Effector memory CD8-positive, alpha-beta T cell (primary cell): ENCODE measurements around the gene NDFIP2.
A peak's percentile ranks its signal among the peaks of the same experiment; 100 is the strongest.

ENCODE experiments used
- ATAC-seq: fragments of 150-1000 bp; cut with Tn5 transposase; replicated peaks from 2 replicates; pipeline ENCODE4 v1.10.0; 2021; ENCODE audit warnings: mild to moderate bottlenecking, moderate library complexity
- DNase-seq, 3 experiments: peaks; one replicate each; pipeline ENCODE4 v3.0.0; 2021
- H3K27ac Mint-ChIP-seq, 2 donors: one replicate each; pipeline ENCODE4 v1.8.0; 2022; ENCODE audit warnings: mild to moderate bottlenecking in 2 of 2, mixed read lengths in 2 of 2, moderate library complexity in 2 of 2
- H3K27me3 Mint-ChIP-seq, 2 donors: one replicate each; pipeline ENCODE4 v1.8.0; 2022; ENCODE audit warnings: mixed read lengths in 2 of 2
- H3K36me3 Mint-ChIP-seq: one replicate; pipeline ENCODE4 v1.8.0; 2022; ENCODE audit warnings: mild to moderate bottlenecking, moderate library complexity, mixed read lengths; ENCODE audit not compliant: insufficient read depth
- H3K4me1 Mint-ChIP-seq, 2 donors: one replicate each; pipeline ENCODE4 v1.8.0; 2022; ENCODE audit warnings: low read depth in 2 of 2, mixed read lengths in 2 of 2
- H3K4me3 Mint-ChIP-seq, 2 donors: one replicate each; pipeline ENCODE4 v1.8.0; 2022; ENCODE audit warnings: mild to moderate bottlenecking in 2 of 2, mixed read lengths in 2 of 2, moderate library complexity in 2 of 2
- H3K9me3 Mint-ChIP-seq, 2 donors: one replicate each; pipeline ENCODE4 v1.8.0; 2022; ENCODE audit warnings: mixed read lengths in 2 of 2

The NDFIP2 gene

GRCh38 chr13:79491715-79492114 is 10.8 kb downstream of the NDFIP2 start:
- H3K36me3 Mint-ChIP-seq = no peaks in the 10 kb centered on the region
- DNase-seq (no peak), ATAC-seq (no peak)
- H3K4me3 Mint-ChIP-seq = no peak overlapping the region
- peaks cover 0 to 43% of the 10 kb centered on the region in 2 donors for H3K4me1 Mint-ChIP-seq
- no peak overlapping the region for H3K27ac Mint-ChIP-seq
- peaks cover 0 to 5% of the 10 kb centered on the region in 2 donors for H3K27me3 Mint-ChIP-seq
- H3K9me3 Mint-ChIP-seq = peaks cover 0 to 4% of the 10 kb centered on the region in 2 donors

GRCh38 chr13:79492313-79492798 is 11.4 kb downstream of the NDFIP2 start:
- Mint-ChIP-seq H3K4me1 (peaks cover 0 to 43% of the 10 kb centered on the region in 2 donors), H3K27me3 (peaks cover 0 to 6% of the 10 kb centered on the region in 2 donors), H3K36me3 (no peaks in the 10 kb centered on the region), H3K27ac (no peak overlapping the region), H3K9me3 (peaks cover 0 to 4% of the 10 kb centered on the region in 2 donors), H3K4me3 (no peak overlapping the region)
- ATAC-seq (no peak), DNase-seq (no peak)

DNA sequence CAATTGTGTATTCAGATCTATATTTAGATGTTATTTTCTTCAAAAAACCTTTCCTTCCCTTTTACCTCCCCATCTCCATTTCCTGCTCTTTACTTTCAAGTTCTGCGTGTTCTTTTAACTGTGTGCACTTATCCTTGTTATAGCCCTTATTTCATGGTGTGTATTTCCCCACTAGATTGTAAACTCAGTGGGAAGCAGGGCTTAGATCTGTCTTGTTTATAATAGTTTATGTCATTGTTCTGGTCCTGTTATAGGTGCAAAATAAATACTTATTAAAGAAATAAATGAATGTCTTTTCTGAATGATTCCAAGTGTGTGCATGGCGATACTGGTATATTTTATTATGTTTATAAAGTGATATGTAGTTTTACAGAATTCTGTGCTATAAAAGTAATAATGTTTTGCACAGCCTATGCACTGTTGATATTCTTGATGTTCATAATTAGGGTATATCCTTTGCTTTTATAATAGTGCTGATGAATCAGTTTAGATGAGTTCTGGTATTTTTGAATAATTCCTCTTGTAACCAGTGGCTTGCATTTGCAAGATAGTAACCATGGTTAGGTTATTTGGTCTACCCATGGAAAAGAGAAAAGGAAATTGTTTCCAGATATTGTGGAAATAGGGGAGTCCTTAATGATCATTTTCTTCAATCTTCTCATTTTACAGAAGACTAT is 12.1 kb downstream of the NDFIP2 start:
- no peak for ATAC-seq
- Mint-ChIP-seq H3K9me3 (peaks cover 0 to 4% of the 10 kb centered on the region in 2 donors), H3K27me3 (peaks cover 0 to 12% of the 10 kb centered on the region in 2 donors), H3K4me3 (no peak overlapping the region), H3K36me3 (no peaks in the 10 kb centered on the region), H3K27ac (no peak overlapping the region), H3K4me1 (peaks cover 0 to 49% of the 10 kb centered on the region in 2 donors)
- DNase-seq = no peak

GRCh38 chr13:79496188-79496587 is 15.2 kb downstream of the NDFIP2 start:
- H3K36me3 Mint-ChIP-seq = no peaks in the 10 kb centered on the region
- no peak overlapping the region for H3K4me3 Mint-ChIP-seq
- no peaks in the 10 kb centered on the region for H3K9me3 Mint-ChIP-seq
- peaks cover 0 to 12% of the 10 kb centered on the region in 2 donors for H3K27me3 Mint-ChIP-seq
- ATAC-seq = no peak
- H3K4me1 Mint-ChIP-seq = peaks cover 5 to 45% of the 10 kb centered on the region in 2 donors
- no peak for DNase-seq
- H3K27ac Mint-ChIP-seq = no peak overlapping the region

DNA sequence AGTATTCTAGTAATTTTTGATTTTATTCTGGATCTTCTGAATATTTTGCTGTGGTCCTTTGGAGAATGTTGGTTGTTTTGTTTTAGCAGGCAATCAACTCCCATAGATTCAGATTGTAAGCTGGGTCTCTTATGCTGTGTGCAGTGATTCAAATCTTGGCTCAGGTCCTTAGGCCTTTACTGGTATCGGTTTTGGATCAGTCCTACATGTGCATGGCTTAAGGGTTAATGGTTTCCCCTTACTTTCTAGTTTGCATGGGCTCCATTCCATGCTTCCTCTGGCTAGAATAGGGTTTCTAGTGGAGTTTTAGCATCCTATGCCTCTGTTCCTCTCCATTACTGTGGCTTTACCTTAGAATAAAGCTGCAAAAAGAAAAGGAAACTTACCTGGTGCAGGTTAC is 16.1 kb downstream of the NDFIP2 start:
- no peaks in the 10 kb centered on the region for H3K9me3 Mint-ChIP-seq
- H3K27me3 Mint-ChIP-seq = peaks cover 0 to 12% of the 10 kb centered on the region in 2 donors
- DNase-seq (no peak), ATAC-seq (no peak)
- H3K27ac Mint-ChIP-seq = no peak overlapping the region
- no peak overlapping the region for H3K4me3 Mint-ChIP-seq
- H3K36me3 Mint-ChIP-seq = no peaks in the 10 kb centered on the region
- peaks cover 6 to 42% of the 10 kb centered on the region in 2 donors for H3K4me1 Mint-ChIP-seq

DNA sequence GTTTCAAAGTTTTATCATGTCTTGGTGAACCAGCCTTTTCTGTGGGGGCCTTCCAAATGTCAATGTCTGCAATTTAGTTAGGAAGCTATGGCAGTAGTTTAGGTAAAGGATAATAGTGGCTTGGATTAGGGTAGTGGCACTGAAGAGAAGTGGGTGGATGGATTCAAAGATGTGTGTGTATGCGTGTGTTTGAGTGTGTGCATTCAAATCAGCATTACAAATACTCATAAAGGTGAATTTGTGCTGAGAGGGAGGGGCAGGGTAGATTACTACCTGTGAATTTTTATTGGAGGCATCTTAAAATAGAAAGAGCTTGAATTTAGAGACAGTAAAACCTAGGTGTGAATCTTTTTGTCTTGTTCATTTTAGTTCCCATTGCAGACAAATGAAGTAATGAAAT is 16.9 kb downstream of the NDFIP2 start:
- Mint-ChIP-seq H3K4me3 (no peak overlapping the region), H3K27me3 (peaks cover 0 to 12% of the 10 kb centered on the region in 2 donors), H3K36me3 (no peaks in the 10 kb centered on the region), H3K4me1 (peaks cover 6 to 37% of the 10 kb centered on the region in 2 donors), H3K27ac (no peak overlapping the region), H3K9me3 (no peaks in the 10 kb centered on the region)
- ATAC-seq (no peak), DNase-seq (no peak)

DNA sequence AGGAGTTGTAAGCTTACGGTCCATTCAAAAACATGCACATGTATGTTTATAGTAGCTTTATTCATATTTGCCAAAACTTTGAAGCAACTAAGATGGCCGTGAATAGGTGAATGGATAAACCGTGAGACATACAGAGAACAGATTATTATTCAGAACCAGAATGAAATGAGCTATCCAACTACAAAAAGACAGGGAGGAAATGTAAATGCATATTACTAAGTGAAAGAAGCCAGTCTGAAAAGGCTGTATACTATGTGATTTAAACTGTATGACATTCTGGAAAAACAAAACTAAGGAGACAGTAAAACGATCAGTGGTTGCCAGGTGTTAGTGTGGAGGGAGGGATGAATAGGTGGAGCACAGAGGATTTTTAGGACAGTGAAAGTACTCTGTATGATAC is 19.9 kb downstream of the NDFIP2 start:
- Mint-ChIP-seq H3K36me3 (no peaks in the 10 kb centered on the region), H3K9me3 (no peaks in the 10 kb centered on the region), H3K4me3 (no peak overlapping the region), H3K27ac (no peak overlapping the region), H3K4me1 (peaks cover 13 to 34% of the 10 kb centered on the region in 2 donors), H3K27me3 (peaks cover 0 to 7% of the 10 kb centered on the region in 2 donors)
- no peak for DNase-seq
- ATAC-seq = no peak

DNA sequence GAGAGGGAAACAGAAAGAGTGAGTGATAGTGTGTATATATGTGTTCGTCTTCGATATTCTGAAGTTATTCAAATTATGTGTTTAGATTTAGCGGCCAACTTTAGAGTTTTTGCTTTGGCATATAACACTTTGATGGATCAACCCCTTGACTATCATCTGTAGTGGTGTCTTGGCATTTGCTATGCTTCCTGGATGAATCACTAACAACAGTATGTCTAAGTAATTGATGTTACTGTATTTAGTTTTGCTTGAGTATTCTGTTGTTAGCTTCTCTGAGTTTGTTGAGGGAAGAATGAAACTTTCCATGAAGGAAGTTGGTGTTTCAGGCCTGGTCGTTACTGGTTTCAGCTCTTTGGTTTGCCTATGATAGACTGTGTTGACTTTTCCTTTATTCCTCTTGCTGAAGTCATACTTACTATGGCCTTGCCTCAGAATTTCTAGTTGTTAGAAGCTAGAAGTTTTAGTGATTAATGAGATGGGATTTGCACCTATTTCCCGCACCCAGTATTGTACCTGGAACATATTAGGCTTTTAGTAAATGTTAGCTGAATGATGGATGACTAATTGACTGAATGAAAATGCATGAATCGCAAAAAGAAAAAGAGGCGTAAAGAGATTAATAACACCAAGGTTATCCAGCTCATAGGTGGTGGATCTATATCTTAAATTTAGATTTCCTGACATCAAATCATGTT is 20.7 kb downstream of the NDFIP2 start:
- Mint-ChIP-seq H3K4me3 (no peak overlapping the region), H3K4me1 (peaks cover 13 to 34% of the 10 kb centered on the region in 2 donors), H3K27me3 (peaks cover 0 to 7% of the 10 kb centered on the region in 2 donors), H3K9me3 (no peaks in the 10 kb centered on the region), H3K27ac (no peak overlapping the region), H3K36me3 (no peaks in the 10 kb centered on the region)
- DNase-seq (no peak), ATAC-seq (no peak)

- Mint-ChIP-seq H3K27me3 (no peaks in the 10 kb centered on the region), H3K36me3 (no peaks in the 10 kb centered on the region), H3K9me3 (no peaks in the 10 kb centered on the region), H3K4me3 (no peak overlapping the region), H3K27ac (peak overlapping the region in 1 of 2 donors; percentile 15), H3K4me1 (peaks cover 13 to 28% of the 10 kb centered on the region in 2 donors)
- ATAC-seq (no peak), DNase-seq (no peak)
These were observed 22.0 kb downstream of the NDFIP2 start for GRCh38 chr13:79502859-79503468.

- Mint-ChIP-seq H3K27ac (peak overlapping the region in 1 of 2 donors; percentile 15), H3K9me3 (no peaks in the 10 kb centered on the region), H3K36me3 (no peaks in the 10 kb centered on the region), H3K27me3 (no peaks in the 10 kb centered on the region), H3K4me3 (no peak overlapping the region), H3K4me1 (peaks cover 13 to 28% of the 10 kb centered on the region in 2 donors)
- ATAC-seq (no peak), DNase-seq (no peak)
These were observed 22.6 kb downstream of the NDFIP2 start for GRCh38 chr13:79503473-79504017.

DNA sequence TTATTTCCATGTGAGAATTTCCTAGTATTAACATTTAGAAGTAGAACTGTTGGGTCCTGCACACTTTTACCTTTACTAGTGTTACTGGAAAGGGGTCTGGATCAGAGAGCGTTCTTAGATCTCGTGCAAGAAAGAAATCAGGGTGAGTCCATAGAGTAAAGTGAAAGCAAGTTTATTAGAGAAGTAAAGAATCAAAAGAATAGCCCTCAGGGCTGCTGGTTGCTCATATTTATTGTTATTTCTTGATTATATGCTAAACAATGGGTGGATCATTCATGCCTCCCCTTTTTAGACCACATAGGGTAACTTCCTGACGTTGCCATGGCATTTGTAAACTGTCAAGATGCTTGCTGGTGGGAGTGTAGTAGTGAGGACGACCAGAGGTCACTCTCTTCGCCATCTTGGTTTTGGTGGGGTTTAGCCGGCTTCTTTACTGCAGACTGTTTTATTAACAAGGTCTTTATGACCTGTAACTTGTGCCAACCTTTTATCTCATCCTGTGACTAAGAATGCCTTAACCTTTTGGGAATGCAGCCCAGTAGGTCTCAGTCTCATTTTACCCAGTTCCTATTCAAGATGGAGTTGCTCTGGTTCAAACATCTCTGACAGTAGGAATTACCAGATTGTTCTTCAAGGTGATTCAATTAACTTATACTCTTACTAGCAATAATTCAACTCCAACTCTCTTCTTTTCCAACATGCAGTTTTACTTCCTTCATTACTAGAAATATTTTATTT is 27.4 kb downstream of the NDFIP2 start:
- no peaks in the 10 kb centered on the region for H3K27me3 Mint-ChIP-seq
- ATAC-seq = no peak
- H3K9me3 Mint-ChIP-seq = no peaks in the 10 kb centered on the region
- H3K4me3 Mint-ChIP-seq = no peak overlapping the region
- no peak overlapping the region for H3K27ac Mint-ChIP-seq
- DNase-seq = no peak
- H3K4me1 Mint-ChIP-seq = peaks cover 4 to 5% of the 10 kb centered on the region in 2 donors
- H3K36me3 Mint-ChIP-seq = no peaks in the 10 kb centered on the region

DNA sequence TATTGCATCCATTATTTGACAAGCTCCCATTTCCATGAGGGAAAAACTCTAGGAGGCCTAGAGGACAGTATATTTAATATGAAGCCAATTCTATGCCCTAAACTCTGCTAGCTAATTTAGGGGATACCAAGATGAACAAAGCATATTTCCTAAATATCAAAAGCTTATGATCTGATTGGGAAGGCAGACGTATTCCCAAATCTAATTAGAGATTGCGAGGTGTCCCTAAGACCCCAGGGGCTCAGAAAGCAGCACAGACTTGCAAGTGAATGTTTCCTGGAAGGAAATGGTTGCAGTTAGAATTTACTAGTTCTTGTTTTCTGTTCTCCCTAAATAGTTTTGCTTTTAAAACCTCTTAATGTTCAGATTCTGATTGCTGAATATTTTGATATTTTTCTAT is 30.7 kb downstream of the NDFIP2 start:
- Mint-ChIP-seq H3K27ac (no peak overlapping the region), H3K36me3 (no peaks in the 10 kb centered on the region), H3K4me3 (no peak overlapping the region), H3K9me3 (no peaks in the 10 kb centered on the region), H3K27me3 (no peaks in the 10 kb centered on the region), H3K4me1 (peaks cover 0 to 1% of the 10 kb centered on the region in 2 donors)
- ATAC-seq = no peak
- no peak for DNase-seq

GRCh38 chr13:79512950-79513349 is 32.0 kb downstream of the NDFIP2 start:
- no peak for ATAC-seq
- H3K4me1 Mint-ChIP-seq = peaks cover 0 to 1% of the 10 kb centered on the region in 2 donors
- H3K27ac Mint-ChIP-seq = no peak overlapping the region
- no peak for DNase-seq
- H3K4me3 Mint-ChIP-seq = no peak overlapping the region
- no peaks in the 10 kb centered on the region for H3K36me3 Mint-ChIP-seq
- no peaks in the 10 kb centered on the region for H3K9me3 Mint-ChIP-seq
- H3K27me3 Mint-ChIP-seq = no peaks in the 10 kb centered on the region
